CD4-positive, alpha-beta T cell treated with Interleukin-4 for 1 hour (primary cell): ENCODE results near the gene FMO2.

Experiments
- DNase-seq, 2 donors: peaks; one replicate each; pipeline ENCODE4 v3.0.0-alpha.2; 2020 to 2022

The FMO2 gene

DNA sequence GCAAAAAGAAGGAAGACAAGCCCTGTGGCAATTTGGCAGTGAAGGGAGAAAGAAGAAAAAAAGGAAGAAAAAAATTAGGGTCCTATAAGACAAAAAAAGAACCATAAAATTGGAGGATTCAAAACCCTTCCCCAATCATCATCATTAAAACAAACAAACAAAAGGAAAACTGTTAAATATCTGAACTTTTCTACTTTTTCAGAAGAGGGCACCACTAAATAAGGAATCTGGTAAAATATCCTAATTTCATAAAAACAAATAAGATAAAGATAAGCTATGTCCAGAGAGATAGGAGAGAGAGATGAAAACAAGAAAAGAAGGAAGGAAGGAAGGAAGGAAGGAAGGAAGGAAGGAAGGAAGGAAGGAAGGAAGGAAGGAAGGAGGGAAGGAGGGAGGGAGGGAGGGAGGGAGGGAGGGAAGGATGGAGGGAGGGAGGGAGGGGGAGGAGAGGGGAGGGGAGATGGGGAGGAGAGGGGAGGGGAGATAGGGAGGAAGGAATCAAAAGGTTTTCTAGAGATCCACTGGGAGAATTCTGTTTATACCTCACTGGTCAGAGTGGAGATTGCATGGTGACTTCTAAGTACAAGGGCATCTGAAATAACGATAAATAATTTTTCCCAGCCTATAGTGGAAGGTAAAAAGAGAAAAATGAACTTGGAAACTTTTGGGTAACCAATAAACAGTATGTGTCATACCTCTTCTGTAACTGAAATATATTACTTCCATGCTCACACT, 10.4 kb upstream of the FMO2 start:
- no peak for DNase-seq

DNA sequence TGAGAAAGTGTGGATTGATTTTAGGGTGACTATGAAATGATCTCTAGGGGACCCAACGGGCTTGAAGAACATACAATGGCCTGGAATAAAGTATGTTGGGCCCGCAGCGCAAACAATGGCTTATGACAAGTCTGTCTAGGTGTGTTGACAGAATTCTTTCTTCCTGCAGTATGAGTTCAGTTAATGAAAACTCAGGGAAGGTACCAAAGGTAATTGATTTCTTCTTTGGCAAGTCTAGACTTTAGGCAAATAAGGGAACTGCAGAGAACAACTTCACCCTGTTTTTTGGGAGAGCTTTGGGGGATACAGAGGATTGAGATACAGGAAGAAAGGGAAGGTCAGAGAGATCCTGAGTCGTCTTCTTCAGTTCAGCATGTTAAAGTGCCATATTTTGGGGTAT, 7.8 kb upstream of the FMO2 start:
- no peak for DNase-seq

GRCh38 chr1:171179318-171180227, 5.5 kb upstream of the FMO2 start:
- no peak for DNase-seq

DNA sequence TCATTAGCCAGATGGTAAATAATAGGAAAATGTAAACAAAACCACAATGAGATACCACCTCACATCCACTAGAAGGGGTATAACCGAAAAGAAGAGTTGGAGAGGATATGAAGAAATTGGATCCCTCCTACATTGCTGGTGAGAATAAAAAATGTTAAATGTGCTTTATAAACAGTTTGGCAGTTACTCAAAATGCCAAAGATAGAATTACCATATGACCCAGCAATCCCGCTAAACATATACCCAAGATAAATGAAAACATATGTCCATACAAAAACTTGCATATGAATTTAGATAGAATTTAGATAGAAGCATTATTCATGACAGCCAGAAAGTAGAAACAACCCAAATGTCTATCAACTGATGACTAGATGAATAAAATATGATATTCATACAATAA, 4.4 kb upstream of the FMO2 start:
- no peak for DNase-seq

DNA sequence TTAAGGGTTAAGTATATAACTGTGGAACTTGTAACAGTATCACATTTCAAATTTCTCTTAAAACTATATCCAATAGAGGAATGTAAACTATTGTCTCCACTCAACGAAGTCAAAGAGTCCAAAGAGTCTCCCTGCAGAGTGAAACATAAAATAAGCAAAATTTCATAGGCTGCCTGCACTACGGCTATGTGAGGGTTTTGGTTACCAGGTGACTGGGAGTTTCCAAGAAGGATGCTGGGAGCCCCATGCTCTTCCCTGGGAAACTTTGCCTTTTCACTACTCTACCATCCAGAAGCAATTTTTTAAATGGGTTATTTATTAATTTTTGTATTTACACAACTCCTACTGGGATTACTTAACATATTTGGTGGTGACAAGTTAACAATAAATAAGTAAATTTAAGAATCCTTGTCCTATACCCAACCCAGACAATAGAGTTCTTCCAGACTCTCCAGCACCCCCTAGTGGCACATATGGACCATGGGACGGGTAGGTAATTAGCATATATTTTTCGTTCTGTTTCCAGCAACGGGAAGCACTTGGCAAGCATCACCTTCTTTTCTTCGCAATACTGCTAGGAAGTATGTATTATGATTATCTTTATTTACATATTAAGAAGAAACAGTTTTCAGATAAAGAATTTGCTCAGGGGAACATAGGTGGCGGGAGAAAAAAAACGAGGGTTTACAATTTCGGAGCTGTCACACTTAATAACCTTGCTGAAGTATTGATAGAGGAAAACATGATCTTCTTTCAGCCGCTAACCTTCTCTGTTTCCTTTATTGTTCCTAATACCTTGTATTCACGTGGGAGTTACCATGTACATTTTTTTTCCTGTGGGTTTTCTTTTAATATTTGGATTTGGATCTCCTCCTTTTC, 3.5 kb downstream of the FMO2 start:
- DNase-seq = peak; percentile 28 to 38

DNA sequence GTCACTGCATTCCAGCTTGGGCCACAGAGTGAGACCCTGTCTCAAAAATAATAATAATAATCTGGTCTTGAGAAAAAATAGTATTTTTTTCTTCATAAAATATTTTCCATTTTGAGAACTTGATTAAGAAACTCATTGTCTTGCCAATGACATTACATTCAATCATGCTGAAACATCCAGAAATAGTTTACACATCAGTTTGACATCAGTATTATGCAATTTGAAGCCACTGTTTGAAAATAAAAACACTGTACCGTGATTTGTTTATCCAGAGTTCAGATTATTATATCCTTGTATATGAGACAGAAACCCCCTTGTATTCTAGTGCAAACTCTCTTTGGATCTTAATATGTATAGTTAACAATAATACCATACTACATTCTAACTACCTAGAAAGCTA, 6.9 kb downstream of the FMO2 start:
- no peak for DNase-seq

- DNase-seq = no peak
Observed at GRCh38 chr1:171195767-171196166, 10.7 kb downstream of the FMO2 start.

DNA sequence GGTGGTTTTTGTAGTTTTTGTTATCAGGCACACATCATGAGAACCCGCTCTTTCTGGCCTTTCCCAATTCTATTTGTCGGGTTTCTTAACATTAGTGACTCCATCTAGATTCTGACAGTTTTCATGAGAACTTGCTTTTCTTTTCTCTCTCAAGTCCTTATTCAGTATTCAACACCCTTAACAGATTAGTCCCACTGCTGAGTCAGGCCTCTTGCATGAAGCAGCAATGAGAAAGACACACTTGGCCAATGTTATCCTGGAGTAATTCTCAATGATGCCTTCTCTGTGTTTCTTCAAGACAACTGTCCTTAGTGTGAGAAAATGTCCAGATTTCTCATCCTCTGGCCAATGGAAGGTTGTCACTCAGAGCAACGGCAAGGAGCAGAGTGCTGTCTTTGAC, 11.3 kb downstream of the FMO2 start:
- DNase-seq = no peak

DNA sequence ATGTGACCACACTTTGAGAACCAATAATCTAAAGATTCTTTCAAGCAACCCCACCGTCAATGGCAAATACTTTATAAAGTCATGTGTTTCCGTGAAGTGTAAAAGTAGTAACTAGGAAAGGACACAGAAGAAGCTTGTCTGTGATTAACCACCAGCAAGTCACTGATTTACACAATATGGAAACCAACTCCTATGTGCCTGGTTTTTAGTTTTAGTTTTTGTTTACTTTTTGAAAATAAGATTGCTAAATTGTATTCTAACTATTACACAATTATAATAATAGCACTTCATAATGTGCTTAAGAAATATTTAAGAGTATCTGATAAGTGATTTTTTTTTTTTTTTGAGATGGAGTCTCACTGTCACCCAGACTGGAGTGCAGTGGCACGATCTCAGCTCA, 13.0 kb downstream of the FMO2 start:
- DNase-seq = no peak

GRCh38 chr1:171204296-171204695, 19.2 kb downstream of the FMO2 start:
- DNase-seq = no peak

GRCh38 chr1:171206204-171206977, 21.3 kb downstream of the FMO2 start:
- DNase-seq = no peak

- DNase-seq = no peak
Observed at GRCh38 chr1:171206978-171207355, 21.9 kb downstream of the FMO2 start.

- no peak for DNase-seq
Observed at GRCh38 chr1:171207377-171207776, 22.3 kb downstream of the FMO2 start.

DNA sequence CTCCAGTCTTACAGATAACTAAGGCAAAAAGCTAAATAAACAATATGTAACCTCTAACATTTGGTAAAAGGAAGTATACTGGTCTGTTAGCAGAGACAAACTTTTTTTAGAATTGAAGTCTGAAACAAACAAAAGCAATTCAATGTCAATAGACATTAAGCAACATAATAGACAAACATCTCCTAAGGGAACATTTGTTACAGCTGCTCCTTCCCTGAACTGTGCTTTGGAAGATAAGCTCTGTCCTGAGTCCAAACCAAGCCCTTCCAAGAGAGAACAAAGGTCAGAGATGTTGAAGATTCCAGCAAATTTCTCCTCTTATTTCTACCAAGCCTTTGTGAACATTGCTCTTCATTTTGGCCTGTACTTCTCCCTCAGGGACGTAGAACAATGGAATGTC, 25.3 kb downstream of the FMO2 start:
- no peak for DNase-seq

DNA sequence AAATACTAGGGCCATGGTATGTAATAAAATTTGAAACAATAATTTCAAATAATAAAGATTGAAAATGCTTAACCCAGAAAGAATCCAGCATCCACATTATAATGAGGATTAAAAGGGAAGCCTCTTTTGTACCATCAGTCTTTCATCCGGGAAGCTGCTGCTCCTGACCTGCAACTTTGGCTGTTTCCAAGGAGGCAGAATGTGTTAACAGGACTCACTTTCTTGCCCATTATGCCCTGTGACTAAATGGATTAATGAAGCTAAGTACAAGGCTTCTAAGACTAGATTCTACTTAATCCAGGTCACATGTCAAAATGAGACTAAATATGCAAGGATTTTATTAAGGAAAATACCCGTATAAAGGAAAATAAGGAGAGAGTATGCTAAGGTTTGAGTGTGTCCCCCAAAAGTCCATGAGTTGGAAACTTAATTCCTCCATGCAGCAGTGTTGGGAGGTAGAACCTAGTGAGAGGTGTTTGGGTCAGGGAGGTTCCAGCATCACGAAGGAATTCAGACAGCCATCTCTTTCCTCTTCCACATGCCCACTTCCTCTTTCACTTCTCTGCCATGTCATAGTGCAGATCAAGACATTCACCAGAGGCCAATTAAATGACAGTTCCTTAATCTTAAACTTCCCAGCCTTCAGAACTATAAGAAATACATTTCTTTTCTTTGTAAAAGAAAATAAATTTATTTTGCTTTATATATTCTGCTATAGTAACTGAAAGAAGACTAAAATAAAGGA, 27.7 kb downstream of the FMO2 start:
- no peak for DNase-seq

- no peak for DNase-seq
Observed at GRCh38 chr1:171213559-171214454, 28.7 kb downstream of the FMO2 start.

- DNase-seq = no peak
Observed at GRCh38 chr1:171217658-171218443, 32.8 kb downstream of the FMO2 start.

DNA sequence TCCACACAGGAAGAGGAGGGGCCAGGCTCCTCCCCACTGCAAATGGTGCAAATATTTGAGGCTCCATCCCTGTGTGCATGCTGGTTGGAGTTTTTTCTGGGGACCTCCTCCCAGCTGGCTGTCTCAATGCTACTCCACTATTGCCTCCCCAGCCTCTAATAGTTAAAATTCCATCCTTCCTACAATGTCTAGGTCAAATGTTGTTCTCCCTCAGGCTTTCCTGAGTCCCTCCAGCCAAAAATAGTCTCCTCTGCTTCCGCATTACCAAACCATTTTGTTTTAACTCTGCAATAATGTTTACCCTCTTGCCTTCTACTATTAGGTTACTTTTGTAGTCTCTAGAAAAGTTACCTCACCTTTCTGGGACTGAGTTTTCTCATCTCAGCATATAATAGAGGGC, 33.6 kb downstream of the FMO2 start:
- no peak for DNase-seq

DNA sequence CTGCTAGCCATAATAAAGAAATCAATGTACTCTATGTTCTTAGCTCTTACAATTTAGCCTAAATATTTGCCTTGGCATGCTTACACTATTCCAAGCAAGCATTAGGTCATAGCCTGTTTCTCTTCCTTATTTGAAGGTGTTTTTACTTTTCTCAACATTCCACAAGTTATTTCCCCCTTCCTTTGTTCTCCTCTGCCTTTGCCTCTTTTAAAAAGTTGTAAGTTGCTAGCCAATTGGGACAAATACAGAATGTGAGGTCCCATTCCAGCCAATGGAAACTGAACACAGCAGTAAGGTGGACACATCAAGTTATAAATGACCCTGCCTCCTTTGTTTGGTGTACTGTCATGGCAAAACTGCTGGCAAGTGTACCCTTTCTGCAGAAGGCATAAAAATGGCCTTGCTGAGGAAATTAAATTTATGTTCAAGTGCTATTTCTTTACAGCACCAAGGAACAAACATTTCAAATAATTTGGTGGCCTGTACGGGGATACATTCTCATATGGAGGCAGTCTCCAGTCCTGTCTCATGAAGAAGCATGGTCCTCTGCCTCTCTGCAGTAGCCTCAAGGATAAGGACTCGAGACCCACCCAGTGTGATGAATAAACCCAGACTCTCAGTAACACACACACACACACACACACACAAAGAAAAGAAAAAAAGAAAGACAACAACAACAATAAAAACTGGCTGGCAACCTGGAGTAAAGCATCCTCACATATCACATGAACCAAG, 34.4 kb downstream of the FMO2 start:
- DNase-seq = no peak
